GM18511 (cell line): ENCODE results near the gene TCF23.

ENCODE experiments used
- ATAC-seq: cut with Tn5 transposase; IDR thresholded peaks from one replicate; pipeline ENCODE4 v1.9.1; 2021; ENCODE audit warnings: mild to moderate bottlenecking, moderate library complexity; ENCODE audit not compliant: unreplicated experiment

Gene TCF23

DNA sequence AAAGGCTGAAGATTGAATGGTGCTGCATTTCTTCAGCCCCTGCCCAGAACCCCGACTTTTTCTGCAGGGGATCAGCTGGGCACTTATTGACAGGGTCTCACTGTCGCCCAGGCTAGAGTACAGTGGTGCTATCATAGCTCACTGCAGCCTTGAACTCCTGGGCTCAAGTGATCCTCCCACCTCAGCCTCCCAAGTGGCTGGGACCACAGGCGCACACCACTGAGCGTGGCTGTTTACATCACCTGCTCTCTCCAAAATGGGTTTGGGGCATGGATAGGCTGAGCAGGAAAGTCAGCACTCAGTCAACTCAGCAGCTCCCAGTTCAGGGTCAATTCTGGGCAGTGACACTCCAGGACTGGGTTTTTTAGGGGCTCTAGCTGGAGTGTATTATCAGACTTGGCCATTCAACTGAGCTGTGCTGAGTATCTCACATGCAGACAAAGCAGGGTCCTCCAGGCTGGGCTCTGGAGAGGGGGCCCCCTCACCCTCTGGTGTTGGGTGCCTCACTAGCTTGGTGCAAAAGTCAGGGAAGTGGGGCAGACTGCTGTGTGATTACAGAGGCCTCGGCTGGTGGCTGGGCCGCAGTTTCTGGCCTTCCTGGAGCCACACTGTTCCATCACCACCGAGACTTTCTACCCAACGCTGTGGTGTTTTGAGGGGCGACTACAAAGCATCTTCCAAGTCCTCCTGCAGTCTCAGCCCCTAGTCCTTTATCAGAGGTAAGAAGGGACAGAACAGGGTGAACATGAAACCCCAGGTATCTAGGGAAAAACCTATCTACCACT is 20.7 kb upstream of the TCF23 start:
- no peak for ATAC-seq

DNA sequence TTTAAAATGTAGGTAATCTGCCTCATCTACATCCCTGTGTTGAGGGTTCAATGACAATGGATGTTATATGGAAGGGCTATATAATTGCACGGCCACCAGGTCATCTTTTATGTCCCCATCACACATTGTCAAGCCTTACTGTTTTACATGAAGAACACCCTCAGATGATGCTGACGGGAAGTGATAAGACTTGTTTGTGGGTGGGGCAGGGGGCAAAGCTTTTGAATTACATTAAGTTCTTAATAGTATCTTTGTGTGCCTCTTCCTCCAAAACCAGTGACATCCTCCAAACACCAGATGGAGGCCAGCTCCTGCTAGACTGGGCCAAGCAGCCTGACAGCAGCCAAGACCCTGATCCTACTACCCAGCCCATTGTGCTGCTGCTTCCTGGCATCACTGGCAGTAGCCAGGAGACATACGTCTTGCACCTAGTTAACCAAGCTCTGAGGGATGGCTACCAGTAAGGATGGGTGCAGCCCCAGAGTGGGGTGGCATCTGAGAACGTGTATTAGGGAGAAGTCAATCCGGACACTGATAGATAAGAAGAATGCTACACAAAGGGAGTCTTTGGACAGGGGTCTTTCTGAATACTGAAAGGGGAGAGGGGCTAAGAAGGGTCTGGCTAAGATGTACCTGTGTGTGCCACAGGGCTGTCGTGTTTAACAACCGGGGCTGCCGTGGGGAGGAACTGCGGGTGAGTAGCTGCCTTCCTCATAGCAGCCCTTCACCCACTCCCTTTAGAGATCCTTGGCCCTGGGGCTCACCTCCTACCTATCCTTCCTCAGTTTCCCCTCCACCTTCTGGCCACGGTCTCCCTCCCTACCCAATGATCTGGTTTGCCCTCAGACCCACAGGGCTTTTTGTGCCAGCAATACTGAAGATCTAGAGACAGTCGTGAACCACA is 19.9 kb upstream of the TCF23 start:
- ATAC-seq = no peak

GRCh38 chr2:27130396-27130795 is 18.4 kb upstream of the TCF23 start:
- ATAC-seq = no peak

GRCh38 chr2:27131429-27131828 is 17.4 kb upstream of the TCF23 start:
- ATAC-seq = no peak

DNA sequence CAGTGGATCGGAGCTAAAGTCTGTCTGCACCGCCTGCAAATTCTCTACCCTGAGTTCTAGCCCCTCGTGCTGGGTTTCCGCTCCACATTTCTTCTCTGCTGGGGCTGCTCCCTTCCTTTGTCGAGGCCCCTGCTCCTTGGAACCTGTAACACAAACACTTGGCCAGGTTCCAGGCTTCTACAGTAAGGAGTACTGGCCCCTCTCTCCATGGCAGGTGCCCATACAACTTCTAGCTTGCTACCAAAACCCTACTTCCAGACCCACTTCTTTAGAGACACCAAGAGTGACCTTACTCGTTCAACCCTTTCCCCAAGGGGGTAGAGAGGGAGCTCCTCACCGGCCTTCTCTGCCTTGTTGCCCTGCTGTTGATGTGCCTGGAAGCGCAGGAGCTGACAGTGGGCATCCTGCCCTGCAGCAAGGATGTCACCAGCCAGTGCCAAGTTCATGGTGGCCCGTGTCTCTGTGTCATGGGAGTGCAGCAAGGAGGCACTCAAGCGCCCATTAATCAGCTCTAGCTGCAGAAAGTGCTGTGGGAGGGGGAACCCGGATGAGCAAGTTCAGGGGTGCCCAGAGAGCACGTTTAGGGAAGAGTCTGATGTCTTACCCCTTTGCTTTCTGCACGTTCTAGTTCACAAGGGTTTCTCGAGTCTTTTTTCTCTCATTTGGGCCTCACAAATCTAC is 15.5 kb upstream of the TCF23 start:
- no peak for ATAC-seq

DNA sequence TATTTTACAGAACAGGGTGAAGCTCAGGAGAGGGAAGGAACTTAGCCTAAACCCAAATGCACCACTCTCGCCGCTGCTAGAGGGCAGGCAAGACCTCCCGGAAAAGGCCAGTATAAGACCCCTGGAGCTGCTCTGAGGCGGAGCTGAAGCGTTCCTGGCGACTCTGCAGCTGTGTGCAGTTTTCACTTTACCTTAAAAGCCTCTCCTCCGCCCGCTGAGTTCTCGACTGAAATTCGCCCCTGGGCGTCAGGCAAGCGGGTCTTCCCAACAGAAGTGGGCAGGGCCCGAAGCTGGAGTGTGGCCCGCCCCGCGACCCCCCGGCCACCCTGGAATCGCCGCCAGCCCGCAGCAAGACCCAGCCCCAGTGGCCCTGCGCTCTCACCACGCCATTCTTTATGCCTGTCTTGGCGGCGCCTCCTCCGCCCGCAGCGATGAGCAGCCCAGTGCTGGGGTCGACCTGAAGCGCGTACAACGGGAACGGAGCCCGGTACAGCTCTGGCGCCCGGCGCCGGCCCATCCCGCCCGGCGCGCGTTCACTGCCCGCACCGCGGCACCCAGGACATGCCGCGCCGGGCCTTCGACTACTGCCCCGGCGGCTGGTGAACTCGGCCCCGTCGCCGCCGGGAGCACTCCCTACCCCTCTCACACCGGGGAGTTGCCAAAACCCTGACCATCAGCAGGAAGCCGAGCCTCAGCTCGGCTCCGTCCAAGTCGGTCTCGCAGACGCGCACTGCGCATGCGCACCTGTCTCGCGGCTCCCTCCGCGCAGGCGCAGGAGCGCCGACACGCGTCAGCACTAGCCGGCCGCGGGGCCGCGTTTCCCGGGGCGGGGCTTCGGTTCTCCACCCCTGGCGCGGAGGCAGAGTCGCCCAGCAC is 14.7 kb upstream of the TCF23 start, which contains the start of gene PREB:
TSS of gene PREB (minus strand) at position 732 of the 876 bp plus-strand sequence. CDS start at position 517, 215 bp downstream.
- ATAC-seq = peak; percentile 91

GRCh38 chr2:27134781-27135477 is 13.9 kb upstream of the TCF23 start:
- ATAC-seq = no peak

GRCh38 chr2:27135478-27135955 is 13.3 kb upstream of the TCF23 start:
- no peak for ATAC-seq

DNA sequence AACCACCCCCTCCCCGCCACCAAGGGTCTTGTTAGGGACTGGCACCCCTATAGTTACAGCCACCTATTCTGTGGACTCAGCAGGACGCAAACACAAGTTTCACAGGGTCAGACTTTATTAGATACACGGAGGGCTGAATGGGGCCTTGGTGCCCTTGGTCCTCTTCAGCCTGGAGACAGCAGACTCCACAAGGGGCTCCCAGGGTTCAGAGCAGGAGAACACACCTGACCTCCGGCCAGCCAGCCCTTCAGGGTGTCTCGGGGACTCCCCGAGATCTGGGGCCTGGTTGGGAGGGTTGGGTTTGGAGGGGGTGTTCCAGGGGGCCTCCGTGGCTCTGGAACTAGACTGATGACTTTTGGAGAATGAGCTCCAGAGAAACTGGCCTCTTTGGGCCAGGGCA is 12.1 kb upstream of the TCF23 start:
- no peak for ATAC-seq

DNA sequence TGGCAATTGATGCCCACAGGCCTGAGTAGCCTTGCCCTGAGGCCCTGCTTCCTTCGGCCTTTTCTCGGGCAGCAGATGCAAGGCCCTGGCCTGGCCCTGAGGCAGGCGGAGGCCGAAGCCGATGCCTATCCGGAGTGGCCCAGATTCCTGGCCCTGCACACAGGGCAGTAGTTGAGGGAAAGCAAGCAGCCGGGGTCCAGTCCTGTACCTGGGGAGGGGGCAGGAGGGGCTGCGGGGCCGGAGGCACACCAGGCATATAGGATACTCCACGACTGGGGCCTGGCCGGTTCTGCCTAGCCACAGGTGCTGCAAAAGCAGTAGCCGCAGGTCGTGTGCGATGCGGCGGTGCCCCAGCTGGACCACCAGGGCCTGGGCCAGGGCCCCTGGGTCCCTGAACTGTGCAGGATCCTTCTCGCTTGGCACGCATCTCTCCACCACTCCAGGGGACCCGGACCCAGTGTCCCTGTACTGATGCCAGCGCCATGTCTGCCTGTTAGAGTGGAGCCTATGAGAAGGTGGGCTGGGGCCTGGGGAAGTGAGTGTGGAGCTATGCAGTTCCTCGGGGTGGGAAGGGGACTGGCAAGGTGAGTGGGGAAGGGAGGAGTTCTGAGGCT is 11.4 kb upstream of the TCF23 start:
- no peak for ATAC-seq

DNA sequence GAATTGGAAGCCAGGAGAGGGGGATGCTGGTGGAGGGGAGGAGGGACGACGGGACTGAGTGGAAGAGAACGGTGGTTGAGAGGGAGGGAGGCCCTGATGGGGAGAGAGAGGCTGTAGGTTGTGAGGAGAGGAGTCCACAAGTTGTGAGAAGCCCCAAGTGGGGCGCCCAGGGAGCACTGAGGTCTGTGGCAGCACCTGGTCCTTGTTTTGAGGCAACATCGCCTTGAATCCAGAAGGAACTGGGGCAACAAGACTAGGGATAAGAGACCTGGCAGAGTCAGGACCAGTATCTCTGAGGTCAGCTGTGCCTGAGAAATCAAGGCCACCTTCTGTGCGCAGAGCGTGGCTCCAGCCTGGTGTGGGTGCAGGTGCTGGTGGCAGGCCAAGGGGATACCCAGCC is 10.7 kb upstream of the TCF23 start:
- no peak for ATAC-seq

GRCh38 chr2:27139310-27139709 is 9.5 kb upstream of the TCF23 start, which contains the start of gene PRR30:
Gene PRR30, minus strand, starts transcription at chr2:27139410. Its CDS starts 1,081 bp downstream, at chr2:27138329.
- no peak for ATAC-seq

DNA sequence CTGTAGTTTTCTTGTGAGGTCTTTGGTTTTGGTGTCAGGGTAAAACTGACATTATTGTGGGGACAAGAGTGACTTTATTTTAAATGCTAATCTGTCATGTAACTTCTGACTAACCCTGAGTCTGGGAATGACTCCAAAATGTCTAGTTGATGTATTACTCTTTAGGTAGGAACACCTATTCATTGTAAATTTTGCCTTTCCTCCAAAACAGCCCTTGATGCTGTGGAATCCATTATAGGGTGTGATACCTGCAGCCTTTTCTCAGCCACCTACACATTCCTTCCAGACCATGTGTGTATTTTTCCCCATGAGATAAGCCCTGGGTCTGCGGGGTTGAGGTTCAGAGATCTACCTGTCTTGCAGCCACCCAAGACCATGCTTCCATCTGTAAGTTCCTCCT is 5.5 kb upstream of the TCF23 start:
- ATAC-seq = no peak

DNA sequence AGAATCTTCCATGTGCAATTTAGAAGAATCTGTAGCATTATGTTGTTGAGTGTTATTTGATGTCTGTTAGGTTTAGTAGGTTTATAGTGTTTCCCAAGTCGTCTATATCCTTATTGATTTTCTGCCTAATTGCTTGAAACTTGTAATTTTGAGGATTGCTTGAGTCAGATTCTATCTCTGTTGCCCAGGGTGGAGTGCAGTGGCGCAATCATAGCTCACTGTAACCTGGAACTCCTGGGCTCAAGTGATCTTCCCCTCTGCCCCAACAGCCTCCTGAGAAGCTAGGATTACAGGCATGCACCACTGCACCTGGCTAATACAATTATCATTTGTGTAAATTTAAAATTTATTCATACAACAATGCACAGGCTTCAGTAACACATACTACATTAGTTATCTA is 3.1 kb upstream of the TCF23 start:
- no peak for ATAC-seq

DNA sequence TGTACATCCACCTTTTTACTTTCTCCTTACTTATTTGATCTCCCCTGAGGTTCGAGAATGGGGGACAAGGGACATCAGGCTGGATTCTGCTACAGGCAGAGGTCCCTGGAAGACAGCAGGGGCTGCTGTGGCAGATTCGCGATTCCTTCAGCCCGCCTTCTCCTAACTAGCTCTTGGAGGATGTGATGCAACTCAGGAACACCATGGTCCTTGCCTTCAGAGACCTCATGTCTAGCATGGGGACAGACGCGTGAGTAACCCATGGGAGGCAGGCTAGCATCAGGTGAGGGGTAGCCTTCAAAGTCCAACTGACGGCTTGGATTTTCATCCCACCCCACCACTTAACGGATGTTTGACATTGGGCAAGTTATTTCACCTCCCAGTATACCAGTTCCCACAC is 869 bp upstream of the TCF23 start:
- ATAC-seq = no peak

- no peak for ATAC-seq
Observed at GRCh38 chr2:27149570-27150405, 984 bp downstream of the TCF23 start.

- ATAC-seq = no peak
Observed at GRCh38 chr2:27150639-27151230, 1.9 kb downstream of the TCF23 start.
